Hepatocyte (in vitro differentiated cells): ENCODE results near the gene CCL4.
"Not testable (repeated sequence)": the region's sequence is repeated elsewhere in the genome, so short reads cannot be mapped to it uniquely, and the experiment has no call there.

ENCODE experiments used
- CTCF ChIP-seq: fragments of 200-600 bp; sonication (generic); IDR thresholded peaks from 2 replicates; pipeline ENCODE4 v1.5.1; 2016; ENCODE audit warnings: antibody characterized with exemption, mild to moderate bottlenecking; ENCODE audit not compliant: poor library complexity
- EZH2 ChIP-seq: fragments of 200-600 bp; sonication (generic); IDR thresholded peaks from 2 replicates; pipeline ENCODE4 v1.6.1; 2016; ENCODE audit warnings: antibody characterized with exemption, mild to moderate bottlenecking, borderline replicate concordance
- EZH2phosphoT487 ChIP-seq: fragments of 200-600 bp; sonication (generic); IDR thresholded peaks from one replicate; pipeline ENCODE4 v1.6.1; 2018; ENCODE audit warnings: antibody characterized with exemption, mild to moderate bottlenecking, low read depth, moderate library complexity; ENCODE audit not compliant: unreplicated experiment, severe bottlenecking

- not testable (repeated sequence) for TF ChIP-seq CTCF, EZH2, EZH2phosphoT487
Measured at GRCh38 chr17:36081681-36082471, 21.8 kb upstream of the CCL4 start.
